Measurements from ENCODE around the gene FBXL15.
"Not testable (repeated sequence)": the region's sequence is repeated elsewhere in the genome, so short reads cannot be mapped to it uniquely, and the experiment has no call there.

FBXL15 gene

DNA sequence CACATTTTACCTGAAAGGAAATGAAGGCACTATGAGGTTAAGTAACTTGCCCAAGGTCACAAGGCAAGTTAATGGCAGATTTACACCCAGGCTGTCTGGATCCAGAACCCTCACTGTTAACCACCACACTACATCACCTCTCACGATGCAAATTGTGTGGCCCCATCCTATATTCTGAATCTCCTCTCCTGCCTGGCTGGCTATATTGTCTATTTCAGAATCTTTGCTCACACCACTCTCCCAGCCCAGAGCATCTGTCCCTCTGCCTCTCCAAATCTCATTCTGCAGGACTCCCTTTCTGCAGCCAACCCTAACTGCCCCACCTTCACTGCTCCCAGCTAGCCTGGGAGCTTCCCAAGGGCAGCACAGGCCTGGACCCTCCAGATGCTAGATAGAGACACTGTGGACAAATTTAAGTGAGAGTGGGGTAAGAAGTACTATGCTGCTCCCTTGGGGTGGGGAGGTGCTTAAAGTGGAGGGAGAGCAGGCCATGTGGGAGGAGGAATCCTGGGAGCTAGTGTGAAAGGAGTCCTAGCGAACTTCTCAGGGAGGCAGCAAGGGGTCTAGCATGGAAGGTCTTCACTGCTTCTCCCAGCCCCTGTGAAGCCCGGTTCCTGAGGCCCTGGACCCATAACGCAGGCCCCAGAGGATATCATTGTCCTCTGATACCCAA, 11.0 kb downstream of the FBXL15 start:
- DNase-seq = peak; percentile 17

- DNase-seq = peak; percentile 91
Observed at GRCh38 chr10:102432162-102432950, 11.7 kb downstream of the FBXL15 start, which contains the start of gene CUEDC2. TSS of gene CUEDC2 (minus strand) at chr10:102432574. CDS start at chr10:102425188, 7,386 bp downstream.

DNA sequence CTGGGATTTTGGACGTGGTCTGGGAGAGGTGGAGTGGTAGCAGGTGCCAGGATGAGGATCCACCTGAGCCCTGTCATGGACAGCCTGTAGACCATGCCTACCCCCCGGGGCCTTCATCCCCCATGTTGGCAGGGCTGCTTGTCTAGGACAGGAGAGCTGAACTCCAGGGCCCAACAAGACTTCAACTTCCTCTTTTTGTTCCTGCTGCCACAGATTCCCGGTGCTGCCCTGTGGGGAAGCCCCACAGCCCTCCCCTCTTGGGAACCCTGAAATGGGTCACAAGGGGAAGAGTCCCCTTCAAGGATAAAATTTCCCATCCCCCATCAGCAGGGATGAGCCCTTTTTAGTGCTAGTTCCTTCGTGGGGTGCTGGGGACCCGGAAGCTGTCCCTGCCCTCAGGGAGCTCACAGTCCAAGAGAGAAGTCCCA, 13.0 kb downstream of the FBXL15 start:
- no peak for DNase-seq

DNA sequence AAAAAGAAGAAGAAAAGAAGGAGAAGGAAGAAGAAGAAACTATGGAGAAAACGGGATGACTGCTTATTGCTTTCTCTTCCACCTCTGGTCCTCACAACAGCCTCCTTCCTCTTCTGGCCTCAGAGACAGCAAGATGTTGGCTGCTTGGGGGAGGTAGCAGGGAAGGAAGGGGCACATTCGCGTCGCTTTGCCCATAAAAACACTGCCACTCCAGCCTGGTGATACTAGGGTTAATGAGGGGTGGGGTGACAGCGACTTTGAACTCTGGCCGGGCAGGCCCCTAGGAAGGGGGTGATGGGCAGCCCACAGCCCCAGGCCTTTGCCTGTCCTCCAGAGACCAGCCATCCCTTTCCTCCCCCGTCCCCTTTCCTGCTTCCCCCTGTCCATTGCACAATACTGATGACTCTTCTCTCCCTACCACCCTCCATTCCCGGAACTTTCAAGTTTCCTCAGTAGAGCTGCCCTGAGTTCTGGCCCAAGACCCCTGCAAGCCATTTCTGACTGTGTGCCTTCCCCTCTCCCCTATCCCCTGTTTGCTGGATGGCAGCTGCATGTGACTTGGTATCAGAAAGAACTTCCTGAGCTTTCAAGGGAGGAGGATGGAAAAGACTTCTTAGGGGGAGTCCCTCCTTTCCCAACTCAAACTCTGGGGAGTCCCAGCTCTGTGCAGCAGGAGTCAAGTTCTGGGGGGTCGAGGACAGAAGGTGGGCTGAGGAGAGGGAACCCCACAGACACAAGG, 13.9 kb downstream of the FBXL15 start:
- DNase-seq = no peak

DNA sequence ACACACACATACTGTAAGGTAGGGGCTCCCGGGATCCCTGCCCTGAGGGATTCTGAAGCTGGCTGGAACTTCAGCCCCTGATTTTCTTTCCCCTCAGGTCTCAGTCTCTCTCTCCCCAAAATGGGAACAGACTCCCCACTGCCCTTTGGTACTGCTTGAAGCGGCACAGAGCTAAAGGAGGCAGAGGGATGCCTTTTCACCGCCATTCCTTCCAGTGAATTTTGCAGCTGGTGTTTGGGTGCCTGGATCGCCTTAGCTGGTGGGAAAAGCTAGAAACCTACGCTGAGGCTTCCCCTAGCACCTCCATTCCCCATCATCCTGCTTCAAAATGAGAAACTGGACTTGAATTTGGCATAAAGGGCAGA, 14.5 kb downstream of the FBXL15 start:
- DNase-seq = no peak

- no peak for DNase-seq
Observed at GRCh38 chr10:102435529-102436233, 15.0 kb downstream of the FBXL15 start.

GRCh38 chr10:102436312-102436711, 15.7 kb downstream of the FBXL15 start:
- DNase-seq = no peak

DNA sequence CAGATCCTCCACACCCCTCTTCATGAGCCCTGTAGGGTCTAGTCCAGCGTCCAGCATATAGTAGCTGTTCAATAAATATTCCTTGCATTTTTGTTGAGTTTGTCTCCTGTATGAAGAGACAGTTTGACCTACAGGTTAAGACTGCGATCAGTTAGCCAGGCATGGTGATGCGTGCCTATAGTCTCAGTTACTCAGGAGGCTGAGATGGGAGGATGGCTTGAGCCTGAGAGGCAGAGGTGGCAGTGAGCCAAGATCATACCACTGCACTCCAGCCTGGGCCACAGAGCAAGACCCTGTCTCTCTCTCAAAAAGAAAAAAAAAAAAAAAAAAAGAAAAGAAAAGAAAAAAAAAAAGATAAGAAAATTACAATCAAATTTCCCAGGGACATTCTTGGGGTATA, 16.9 kb downstream of the FBXL15 start:
- no peak for DNase-seq

GRCh38 chr10:102438374-102438773, 17.7 kb downstream of the FBXL15 start:
- DNase-seq = no peak

DNA sequence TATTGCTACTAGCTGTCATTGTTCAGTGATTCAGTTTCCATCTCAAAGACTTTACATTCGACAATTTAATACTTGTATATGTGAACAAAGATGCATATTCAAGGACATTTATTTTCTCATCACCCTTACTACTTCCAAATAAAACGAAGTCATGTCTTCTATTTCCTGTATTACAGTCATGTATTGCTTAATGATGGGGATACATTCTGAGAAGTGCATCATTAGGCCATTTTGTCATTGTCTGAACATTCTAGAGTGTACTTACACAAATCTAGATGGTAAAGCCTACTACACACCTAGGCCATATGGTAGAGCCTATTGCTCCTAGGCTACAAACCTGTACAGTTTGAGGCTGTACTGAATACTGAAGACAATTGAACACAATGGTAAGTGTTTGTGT, 24.2 kb downstream of the FBXL15 start:
- DNase-seq = no peak

- peak; percentile 13 for DNase-seq
Observed at GRCh38 chr10:102449321-102450123, 28.9 kb downstream of the FBXL15 start.

DNA sequence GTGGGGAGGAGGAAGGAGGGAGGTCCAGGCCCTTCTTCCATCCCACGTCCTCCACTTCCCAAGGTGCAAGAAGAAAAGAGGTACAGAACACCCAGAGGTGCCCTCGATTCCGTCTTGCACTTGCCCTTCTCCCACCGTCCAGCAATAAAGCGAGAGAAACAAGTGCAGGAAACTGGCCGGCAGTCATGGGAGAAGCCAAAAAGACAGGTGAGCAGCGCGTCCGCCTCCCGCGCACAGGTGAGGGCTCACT, 29.4 kb downstream of the FBXL15 start:
- no peak for DNase-seq

- peak; percentile 43 for DNase-seq
Observed at GRCh38 chr10:102450374-102451104, 29.9 kb downstream of the FBXL15 start.

DNA sequence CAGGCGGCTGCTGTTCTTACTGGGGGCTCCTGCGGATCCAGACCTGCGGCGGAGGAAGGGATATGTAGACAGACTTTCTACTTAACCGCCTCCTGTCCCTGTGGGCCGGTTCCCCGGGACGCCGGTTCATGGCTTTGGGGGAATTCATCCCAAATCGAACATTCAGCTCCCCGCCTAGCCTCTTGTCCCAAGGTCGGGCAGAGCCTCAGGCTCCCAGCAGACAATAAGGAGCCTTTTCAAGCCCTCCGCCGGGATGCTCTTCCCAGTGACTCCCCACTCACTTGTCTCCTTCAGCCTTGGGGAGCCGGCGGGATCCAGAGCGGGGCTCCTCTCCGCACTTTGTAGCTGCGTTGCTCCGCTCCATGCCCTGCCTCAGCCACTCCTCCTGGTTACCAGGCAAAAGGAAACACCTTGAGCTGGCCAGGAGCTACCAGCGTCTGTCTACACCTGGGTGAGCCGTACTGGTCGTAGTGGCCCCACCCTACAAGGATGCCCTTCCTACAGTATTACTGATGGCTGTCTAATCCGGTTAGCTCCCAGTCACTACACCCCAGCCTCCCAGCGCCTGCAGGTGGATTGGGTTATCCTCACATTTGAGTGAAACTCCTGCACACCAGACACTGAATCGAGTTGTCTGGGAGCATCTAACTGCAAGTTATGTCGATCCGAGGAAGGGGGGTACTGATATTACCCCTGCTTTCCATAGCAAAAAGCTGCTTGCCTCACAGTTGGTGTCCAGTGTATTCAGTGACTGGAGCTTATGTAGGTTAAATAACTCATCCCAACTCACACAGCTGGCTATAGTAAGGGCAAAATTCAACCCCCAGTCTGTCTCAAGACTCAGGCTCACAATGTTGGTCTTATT, 30.7 kb downstream of the FBXL15 start, which contains the start of gene C10orf95:
Gene C10orf95, minus strand, starts transcription at position 439 of the 865 bp plus-strand sequence. CDS start 450 bp downstream, outside the sequence.
- no peak for DNase-seq

DNA sequence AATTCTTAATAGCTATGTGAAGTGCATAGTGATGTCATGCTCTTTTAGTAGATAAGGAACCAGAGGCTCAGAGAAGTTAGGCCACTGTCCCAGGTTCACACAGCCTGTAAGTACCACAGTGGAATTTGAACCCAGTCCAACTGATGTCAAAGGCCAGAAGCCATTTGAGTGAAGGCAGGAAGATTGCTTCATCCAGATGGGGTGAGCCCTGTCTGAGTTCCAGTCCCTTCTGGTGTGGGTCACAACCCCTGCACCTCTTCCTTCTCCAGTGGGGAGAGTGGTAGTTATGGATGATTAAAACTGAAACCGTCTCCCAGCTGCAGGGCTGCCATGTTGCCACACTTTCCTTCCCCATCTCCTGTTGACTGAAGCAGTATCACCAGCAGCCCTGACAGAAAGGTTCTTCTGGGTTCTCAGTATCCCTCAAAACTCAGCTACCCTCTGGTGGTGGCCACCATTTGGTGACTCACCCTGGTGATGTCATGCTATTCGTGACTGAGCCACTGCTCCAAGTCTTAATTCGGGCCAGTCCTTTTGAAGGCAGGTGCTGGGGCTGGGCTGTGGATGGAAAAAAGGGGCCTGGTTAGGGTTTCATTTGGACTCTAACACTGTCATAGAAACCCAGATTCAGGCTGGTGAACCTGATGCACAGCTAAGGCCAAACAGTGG, 32.2 kb downstream of the FBXL15 start:
- DNase-seq = no peak

DNA sequence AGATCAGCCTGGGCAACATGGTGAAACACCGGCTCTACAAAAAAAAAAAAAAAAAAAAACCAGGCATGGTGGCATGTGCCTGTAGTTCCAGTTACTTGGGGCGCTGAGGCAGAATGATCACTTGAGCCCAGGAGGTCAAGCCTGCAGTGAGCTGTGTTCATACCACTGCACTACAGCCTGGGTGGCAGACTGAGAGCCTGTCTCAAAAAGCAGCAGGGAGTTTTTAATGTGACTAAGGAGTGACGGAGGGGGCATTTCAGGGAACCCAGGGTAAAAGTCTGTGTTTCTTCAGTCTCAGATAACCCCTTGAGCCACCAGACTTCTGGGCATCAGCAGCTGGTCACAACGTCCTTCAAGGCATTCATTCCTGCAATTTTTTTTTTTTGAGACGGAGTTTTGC, 32.9 kb downstream of the FBXL15 start:
- no peak for DNase-seq

DNA sequence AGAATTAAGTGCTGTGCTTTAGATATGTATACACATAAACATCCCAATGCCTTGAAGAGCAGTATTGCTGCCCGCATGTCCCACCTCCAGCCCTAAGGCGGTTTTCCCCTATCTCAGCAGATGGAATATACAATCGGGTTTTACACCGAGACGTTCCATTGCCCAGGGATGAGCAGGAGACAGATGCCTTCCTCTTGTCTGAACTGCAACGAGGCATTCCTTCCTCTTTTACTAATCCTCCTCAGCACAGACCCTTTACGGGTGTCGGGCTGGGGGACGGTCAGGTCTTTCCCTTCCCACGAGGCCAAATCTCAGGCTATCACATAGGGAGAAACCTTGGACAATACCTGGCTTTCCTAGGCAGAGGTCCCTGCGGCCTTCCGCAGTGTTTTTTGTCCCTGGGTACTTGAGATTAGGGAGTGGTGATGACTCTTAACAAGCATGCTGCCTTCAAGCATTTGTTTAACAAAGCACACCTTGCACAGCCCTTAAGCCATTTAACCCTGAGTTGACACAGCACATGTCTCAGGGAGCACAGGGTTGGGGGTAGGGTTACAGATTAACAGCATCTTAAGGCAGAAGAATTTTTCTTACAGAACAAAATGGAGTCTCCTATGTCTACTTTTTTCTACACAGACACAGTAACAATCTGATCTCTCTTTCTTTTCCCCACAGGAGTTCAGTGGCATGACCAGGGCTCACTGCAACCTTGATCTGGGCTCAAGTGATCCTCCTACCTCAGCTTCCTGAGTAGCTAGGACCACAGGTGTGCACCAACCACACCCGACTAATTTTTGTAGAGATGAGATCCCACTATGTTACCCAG, 34.2 kb downstream of the FBXL15 start:
- not testable (repeated sequence) for DNase-seq

GRCh38 chr10:102455893-102456471, 35.3 kb downstream of the FBXL15 start:
- DNase-seq = no peak
